ENCODE measurements around the gene BCAS3.

DNA sequence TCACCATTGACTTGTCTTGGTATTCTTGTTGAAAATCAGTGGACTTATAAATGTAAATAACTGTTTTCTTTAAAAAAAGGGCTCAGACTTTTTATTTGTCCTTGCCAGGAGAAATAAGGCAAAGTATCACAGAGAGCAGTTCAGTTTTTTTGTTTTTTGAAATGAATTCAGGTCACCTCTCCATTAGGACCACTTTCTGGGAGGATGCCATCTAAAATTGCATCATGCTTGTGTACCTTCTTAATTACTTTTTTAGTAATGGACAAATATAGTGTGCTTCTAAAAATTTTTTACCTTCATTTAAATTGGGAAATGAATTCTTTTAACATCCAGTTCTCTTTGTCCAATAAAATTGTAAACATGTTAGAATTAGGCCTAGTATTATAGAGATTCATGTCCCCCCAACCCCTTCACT is 210.0 kb downstream of the BCAS3 start:
- TF ChIP-seq, protein P1, sequence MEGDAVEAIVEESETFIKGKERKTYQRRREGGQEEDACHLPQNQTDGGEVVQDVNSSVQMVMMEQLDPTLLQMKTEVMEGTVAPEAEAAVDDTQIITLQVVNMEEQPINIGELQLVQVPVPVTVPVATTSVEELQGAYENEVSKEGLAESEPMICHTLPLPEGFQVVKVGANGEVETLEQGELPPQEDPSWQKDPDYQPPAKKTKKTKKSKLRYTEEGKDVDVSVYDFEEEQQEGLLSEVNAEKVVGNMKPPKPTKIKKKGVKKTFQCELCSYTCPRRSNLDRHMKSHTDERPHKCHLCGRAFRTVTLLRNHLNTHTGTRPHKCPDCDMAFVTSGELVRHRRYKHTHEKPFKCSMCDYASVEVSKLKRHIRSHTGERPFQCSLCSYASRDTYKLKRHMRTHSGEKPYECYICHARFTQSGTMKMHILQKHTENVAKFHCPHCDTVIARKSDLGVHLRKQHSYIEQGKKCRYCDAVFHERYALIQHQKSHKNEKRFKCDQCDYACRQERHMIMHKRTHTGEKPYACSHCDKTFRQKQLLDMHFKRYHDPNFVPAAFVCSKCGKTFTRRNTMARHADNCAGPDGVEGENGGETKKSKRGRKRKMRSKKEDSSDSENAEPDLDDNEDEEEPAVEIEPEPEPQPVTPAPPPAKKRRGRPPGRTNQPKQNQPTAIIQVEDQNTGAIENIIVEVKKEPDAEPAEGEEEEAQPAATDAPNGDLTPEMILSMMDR (IDR thresholded peaks at IDR 0.05): no peak
- no peak for TF ChIP-seq POLR2A (IDR thresholded peaks at IDR 0.05)

Measured in body of pancreas (tissue), 4 donors.